HCEC 1CT (cell line): ENCODE measurements around the gene PLXNA4.
A peak's percentile ranks its signal among the peaks of the same experiment; 100 is the strongest.

ENCODE experiments used
- DNase-seq: peaks from one replicate; pipeline ENCODE4 v3.0.0-alpha.2; 2017

PLXNA4 gene

GRCh38 chr7:132160611-132161532, 415.4 kb downstream of the PLXNA4 start:
- no peak for DNase-seq

- no peak for DNase-seq
Observed at GRCh38 chr7:132158841-132159240, 417.4 kb downstream of the PLXNA4 start.

- DNase-seq: no peak
Observed at GRCh38 chr7:132158166-132158565, 418.1 kb downstream of the PLXNA4 start.

GRCh38 chr7:132155715-132156114, 420.6 kb downstream of the PLXNA4 start:
- DNase-seq: no peak

GRCh38 chr7:132154695-132155471, 421.4 kb downstream of the PLXNA4 start:
- DNase-seq: no peak

- no peak for DNase-seq
Observed at GRCh38 chr7:132154248-132154647, 422.0 kb downstream of the PLXNA4 start.

GRCh38 chr7:132152131-132152889, 424.0 kb downstream of the PLXNA4 start:
- DNase-seq: no peak

GRCh38 chr7:132150711-132151110, 425.6 kb downstream of the PLXNA4 start:
- DNase-seq: no peak

GRCh38 chr7:132149436-132150304, 426.6 kb downstream of the PLXNA4 start:
- no peak for DNase-seq

- no peak for DNase-seq
Observed at GRCh38 chr7:132148876-132149275, 427.4 kb downstream of the PLXNA4 start.

- peak; percentile 64 for DNase-seq
Observed at GRCh38 chr7:132145466-132145865, 430.8 kb downstream of the PLXNA4 start.

- DNase-seq: no peak
Observed at GRCh38 chr7:132145063-132145462, 431.2 kb downstream of the PLXNA4 start.

GRCh38 chr7:132142006-132142405, 434.3 kb downstream of the PLXNA4 start:
- no peak for DNase-seq

- DNase-seq: no peak
Observed at GRCh38 chr7:132141109-132141508, 435.2 kb downstream of the PLXNA4 start.

- DNase-seq: no peak
Observed at GRCh38 chr7:132140341-132140740, 435.9 kb downstream of the PLXNA4 start.

- DNase-seq: no peak
Observed at GRCh38 chr7:132138817-132139216, 437.5 kb downstream of the PLXNA4 start.

- no peak for DNase-seq
Observed at GRCh38 chr7:132137681-132138080, 438.6 kb downstream of the PLXNA4 start.

GRCh38 chr7:132135746-132136385, 440.4 kb downstream of the PLXNA4 start:
- DNase-seq: no peak

- DNase-seq: no peak
Observed at GRCh38 chr7:132134814-132135445, 441.3 kb downstream of the PLXNA4 start.

GRCh38 chr7:132133501-132133900, 442.8 kb downstream of the PLXNA4 start:
- no peak for DNase-seq

- DNase-seq: no peak
Observed at GRCh38 chr7:132131196-132131595, 445.1 kb downstream of the PLXNA4 start.
